ENCODE measurements around the gene CA11.

DNA sequence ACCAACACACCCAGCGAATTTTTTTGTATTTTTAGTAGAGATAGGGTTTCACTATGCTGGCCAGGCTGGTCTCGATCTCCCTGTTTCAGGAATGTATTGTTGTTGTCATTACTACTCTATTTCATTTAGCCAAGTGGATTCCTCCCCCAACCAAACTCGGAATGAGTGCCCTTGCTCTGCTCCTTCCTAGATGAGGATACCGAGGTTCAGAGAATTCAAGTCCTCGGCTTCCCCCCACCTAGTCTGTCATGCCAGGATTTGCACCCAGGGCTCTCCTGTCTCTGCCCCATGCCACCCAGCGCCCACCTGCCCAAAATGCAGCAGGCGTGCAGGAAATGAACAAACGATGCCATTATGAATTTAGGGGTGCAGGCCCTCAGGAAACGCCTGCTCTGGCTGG, 43.0 kb downstream of the CA11 start:
- no peak for TF ChIP-seq POLR2AphosphoS5 (IDR thresholded peaks at IDR 0.05)
- TF ChIP-seq, protein P1, sequence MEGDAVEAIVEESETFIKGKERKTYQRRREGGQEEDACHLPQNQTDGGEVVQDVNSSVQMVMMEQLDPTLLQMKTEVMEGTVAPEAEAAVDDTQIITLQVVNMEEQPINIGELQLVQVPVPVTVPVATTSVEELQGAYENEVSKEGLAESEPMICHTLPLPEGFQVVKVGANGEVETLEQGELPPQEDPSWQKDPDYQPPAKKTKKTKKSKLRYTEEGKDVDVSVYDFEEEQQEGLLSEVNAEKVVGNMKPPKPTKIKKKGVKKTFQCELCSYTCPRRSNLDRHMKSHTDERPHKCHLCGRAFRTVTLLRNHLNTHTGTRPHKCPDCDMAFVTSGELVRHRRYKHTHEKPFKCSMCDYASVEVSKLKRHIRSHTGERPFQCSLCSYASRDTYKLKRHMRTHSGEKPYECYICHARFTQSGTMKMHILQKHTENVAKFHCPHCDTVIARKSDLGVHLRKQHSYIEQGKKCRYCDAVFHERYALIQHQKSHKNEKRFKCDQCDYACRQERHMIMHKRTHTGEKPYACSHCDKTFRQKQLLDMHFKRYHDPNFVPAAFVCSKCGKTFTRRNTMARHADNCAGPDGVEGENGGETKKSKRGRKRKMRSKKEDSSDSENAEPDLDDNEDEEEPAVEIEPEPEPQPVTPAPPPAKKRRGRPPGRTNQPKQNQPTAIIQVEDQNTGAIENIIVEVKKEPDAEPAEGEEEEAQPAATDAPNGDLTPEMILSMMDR (IDR thresholded peaks at IDR 0.05), result no peak
- no peak for TF ChIP-seq POLR2A (IDR thresholded peaks at IDR 0.05)

Measured in transverse colon (tissue), 4 donors.